Measurements from ENCODE around the gene NR2F1-AS1. TPM values are rescaled to one million over a fixed set of nuclear protein-coding genes. Genes with fewer than 3 reads are reported as not detected.

The NR2F1-AS1 gene
- total and polyA plus RNA-seq, 2 of the 4 experiments (the other 2 are of a cell fraction), result 12.5 to 12.8 TPM

GRCh38 chr5:93607367-93608258 lies 26.6 kb upstream of the NR2F1-AS1 start:
- Histone ChIP-seq H2BK120ac (ENCODE audit: low read depth, low read length) (peak overlapping the region; percentile 68), H2AFZ (replicated peaks; ENCODE audit: low read length, poor library complexity) (peak overlapping the region; percentile 81), H3K4ac (ENCODE audit: low read depth, low read length) (peak overlapping the region; percentile 77), H4K5ac (ENCODE audit: low read depth, low read length) (no peak overlapping the region), H3K4me1 (ENCODE audit: control insufficient read depth, insufficient read depth, low read length) (peaks cover 5% of the 10 kb centered on the region), H2BK15ac (ENCODE audit: low read depth, low read length) (peak overlapping the region; percentile 57; the same call in 2 of the 3 replicates), H4K91ac (ENCODE audit: insufficient read depth, low read depth, low read length) (peak overlapping the region; percentile 30; the same call in 1 of the 2 replicates), H3K14ac (replicated peaks; ENCODE audit: low read depth, low read length) (peak overlapping the region; percentile 70; the same call in 1 of the 2 replicates), H3K4me2 (ENCODE audit: low read depth, low read length) (peak overlapping the region; percentile 94), H2AK5ac (ENCODE audit: low read depth, low read length) (peak overlapping the region; percentile 68; the same call in 1 of the 2 replicates), H2AK9ac (replicated peaks; ENCODE audit: low read depth, low read length, poor library complexity) (peak overlapping the region; percentile 81), H3K9me3 (ENCODE audit: control insufficient read depth, insufficient read depth, low read length) (no peaks in the 10 kb centered on the region), H2BK5ac (ENCODE audit: low read depth, low read length, poor library complexity, severe bottlenecking) (peak overlapping the region; percentile 25), H3K36me3 (ENCODE audit: control insufficient read depth, insufficient read depth, low read length) (no peaks in the 10 kb centered on the region), H3K9me1 (ENCODE audit: insufficient read depth, low read length) (0 out of 2 replicates have a peak, but pooled peaks cover 2% of the 10 kb centered on the region), H3K27me3 (ENCODE audit: control insufficient read depth, insufficient read depth, low read length) (peaks cover 18% of the 10 kb centered on the region), H4K20me1 (ENCODE audit: insufficient read depth, low read length) (0 out of 2 replicates have a peak, but pooled peaks cover 4% of the 10 kb centered on the region), H3K56ac (ENCODE audit: extremely low read depth, insufficient read depth, low read length) (peak overlapping the region; percentile 22; the same call in 1 of the 2 replicates), H3K4me3 (ENCODE audit: insufficient read depth, low read depth, low read length) (peak overlapping the region; percentile 41), H3K18ac (ENCODE audit: low read depth, low read length) (peak overlapping the region; percentile 5; the same call in 1 of the 2 replicates), H3K27ac (ENCODE audit: insufficient read depth, low read length) (peak overlapping the region; percentile 38; the same call in 1 of the 2 replicates), H3K9ac (ENCODE audit: low read depth, low read length) (0 out of 2 replicates have a peak overlapping the region, but pooled peaks have one; percentile 36), H3K79me1 (ENCODE audit: low read depth in 1 of 2, low read length in 2 of 2) (peaks cover 0 to 13% of the 10 kb centered on the region in 2 experiments; a peak in 2 of 4 replicates), H2BK20ac (ENCODE audit: low read depth, low read length) (peak overlapping the region; percentile 79), H4K8ac (ENCODE audit: low read depth in 2 of 2, low read length in 2 of 2) (peak overlapping the region in 1 of 2 experiments; percentile 24; a peak in 1 of 4 replicates), H3K23ac (ENCODE audit: low read depth, low read length) (peak overlapping the region; percentile 55)
- in situ Hi-C loops (cut with MboI; ENCODE audit: low sequenced_read_pairs), result loop anchor here (5.0 kb wide), 1 partner anchor 185 kb away; no protein-coding TSS in a partner anchor
- ChIA-PET CTCF (interaction anchor here (0.6 to 2.0 kb wide), 9 partner anchors 13 to 301 kb away, joined by 3 to 13 read pairs (median 4); partner anchors contain the start of gene NR2F1), POLR2A (ENCODE audit: unreplicated experiment) (no interaction called here)
- dilution Hi-C loops (cut with HindIII; ENCODE audit: low sequenced_read_pairs, unreplicated experiment), result no loop called here
- DNase-seq (peak; percentile 89), ATAC-seq (ENCODE audit: low read depth) (peak; percentile 75)
- BruUV-seq (replicated peaks), result no TSS peak
- WGBS, 2 experiments (ENCODE audit: extremely low coverage in 2 of 2, insufficient read length in 1 of 2), result 0% methylated on average over 1 of the region's 19 CpGs; no CpG with 5 or more reads in 1 of the 2 experiments
- intact Hi-C loops (cut with micrococcal nuclease), result loop anchor here (2.0 to 10.0 kb wide), 7 partner anchors 181 to 1007 kb away; partner anchors contain the start of genes KIAA0825 and SLF1
- no peak for TF ChIP-seq MXI1 (IDR thresholded peaks at IDR 0.05; ENCODE audit: borderline replicate concordance, low read depth, low read length)
- TF ChIP-seq RFX5 (IDR thresholded peaks at IDR 0.05; ENCODE audit: low read depth, low read length), result no peak
- TF ChIP-seq ELK1 (IDR thresholded peaks at IDR 0.05; ENCODE audit: borderline replicate concordance, low read depth, low read length), result no peak
- TF ChIP-seq FOS (IDR thresholded peaks at IDR 0.05; ENCODE audit: low read depth, low read length), result peak; percentile 48; the same call in 1 of the 2 replicates
- TF ChIP-seq, protein P1, sequence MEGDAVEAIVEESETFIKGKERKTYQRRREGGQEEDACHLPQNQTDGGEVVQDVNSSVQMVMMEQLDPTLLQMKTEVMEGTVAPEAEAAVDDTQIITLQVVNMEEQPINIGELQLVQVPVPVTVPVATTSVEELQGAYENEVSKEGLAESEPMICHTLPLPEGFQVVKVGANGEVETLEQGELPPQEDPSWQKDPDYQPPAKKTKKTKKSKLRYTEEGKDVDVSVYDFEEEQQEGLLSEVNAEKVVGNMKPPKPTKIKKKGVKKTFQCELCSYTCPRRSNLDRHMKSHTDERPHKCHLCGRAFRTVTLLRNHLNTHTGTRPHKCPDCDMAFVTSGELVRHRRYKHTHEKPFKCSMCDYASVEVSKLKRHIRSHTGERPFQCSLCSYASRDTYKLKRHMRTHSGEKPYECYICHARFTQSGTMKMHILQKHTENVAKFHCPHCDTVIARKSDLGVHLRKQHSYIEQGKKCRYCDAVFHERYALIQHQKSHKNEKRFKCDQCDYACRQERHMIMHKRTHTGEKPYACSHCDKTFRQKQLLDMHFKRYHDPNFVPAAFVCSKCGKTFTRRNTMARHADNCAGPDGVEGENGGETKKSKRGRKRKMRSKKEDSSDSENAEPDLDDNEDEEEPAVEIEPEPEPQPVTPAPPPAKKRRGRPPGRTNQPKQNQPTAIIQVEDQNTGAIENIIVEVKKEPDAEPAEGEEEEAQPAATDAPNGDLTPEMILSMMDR (conservative IDR thresholded peaks at IDR 0.05; ENCODE audit: low read depth, low read length), result peak; percentile 64
- peak; percentile 58 for TF ChIP-seq SMC3 (IDR thresholded peaks at IDR 0.05; ENCODE audit: low read depth, low read length)
- 0 out of 2 replicates have a peak, but pooled peaks have one; percentile 3 for TF ChIP-seq CEBPB (IDR thresholded peaks at IDR 0.05; ENCODE audit: low read depth, low read length)
- no peak; the same call in 1 of the 2 replicates for TF ChIP-seq NFE2L2 (IDR thresholded peaks at IDR 0.05; ENCODE audit: low read depth, low read length)
- peak; percentile 6 for TF ChIP-seq RCOR1 (IDR thresholded peaks at IDR 0.05; ENCODE audit: insufficient replicate concordance, low read length)
- TF ChIP-seq USF2 (IDR thresholded peaks at IDR 0.05; ENCODE audit: low read depth, low read length), result no peak
- no peak for TF ChIP-seq CHD1 (IDR thresholded peaks at IDR 0.05; ENCODE audit: low read depth, low read length)

All from IMR-90 (cell line).